H9 (cell line): ENCODE data around the gene HDGFL3. TPM values are rescaled to one million over a fixed set of nuclear protein-coding genes. Genes with fewer than 3 reads are reported as not detected.

Source experiments
- DNase-seq: peaks from one replicate; pipeline ENCODE4 v3.0.0-alpha.2; 2017
- H2AFZ ChIP-seq: one replicate; pipeline ENCODE4 v1.6.1; 2013; ENCODE audit warnings: mild to moderate bottlenecking, low read length, control low read depth, moderate library complexity
- H2AK5ac ChIP-seq: 2 replicates; pipeline ENCODE4 v1.6.1; 2013; ENCODE audit warnings: low read length, control low read depth, mixed read lengths; ENCODE audit not compliant: insufficient read length
- H2BK120ac ChIP-seq: one replicate; pipeline ENCODE4 v1.6.1; 2013; ENCODE audit warnings: low read depth, mild to moderate bottlenecking, low read length, control low read depth, inconsistent platforms; ENCODE audit not compliant: poor library complexity, severe bottlenecking
- H2BK12ac ChIP-seq: 2 replicates; pipeline ENCODE4 v1.6.1; 2013; ENCODE audit warnings: low read length, control low read depth, mixed read lengths, low read depth; ENCODE audit not compliant: insufficient read length
- H2BK15ac ChIP-seq: 2 replicates; pipeline ENCODE4 v1.6.1; 2013; ENCODE audit warnings: low read depth, low read length, control low read depth
- H2BK20ac ChIP-seq: one replicate; pipeline ENCODE4 v1.6.1; 2013; ENCODE audit warnings: low read depth, mild to moderate bottlenecking, low read length, control low read depth, inconsistent platforms; ENCODE audit not compliant: poor library complexity, severe bottlenecking
- H2BK5ac ChIP-seq: 2 replicates; pipeline ENCODE4 v1.6.1; 2013; ENCODE audit warnings: low read length, control low read depth, mixed read lengths; ENCODE audit not compliant: insufficient read length
- H3K14ac ChIP-seq: 2 replicates; pipeline ENCODE4 v1.6.1; 2013; ENCODE audit warnings: low read length, control low read depth; ENCODE audit not compliant: insufficient read depth
- H3K18ac ChIP-seq: 2 replicates; pipeline ENCODE4 v1.6.1; 2013; ENCODE audit warnings: low read depth, mild to moderate bottlenecking, mixed read lengths, low read length, control low read depth; ENCODE audit not compliant: insufficient read length
- H3K23ac ChIP-seq: 2 replicates; pipeline ENCODE4 v1.6.1; 2013; ENCODE audit warnings: low read length, control low read depth, mixed read lengths, low read depth; ENCODE audit not compliant: insufficient read length
- H3K23me2 ChIP-seq: 2 replicates; pipeline ENCODE4 v1.6.1; 2013; ENCODE audit warnings: low read depth, mild to moderate bottlenecking, mixed read lengths, low read length, control low read depth; ENCODE audit not compliant: insufficient read length, poor library complexity, severe bottlenecking
- H3K27ac ChIP-seq: 2 replicates; pipeline ENCODE4 v1.5.1; 2013; ENCODE audit warnings: low read length, control low read depth, mixed read lengths, low read depth; ENCODE audit not compliant: insufficient read length
- H3K27me3 ChIP-seq: 2 replicates; pipeline ENCODE4 v1.6.1; 2013; ENCODE audit warnings: low read length, control low read depth, inconsistent platforms; ENCODE audit not compliant: insufficient read depth
- H3K4ac ChIP-seq: 2 replicates; pipeline ENCODE4 v1.6.1; 2013; ENCODE audit warnings: low read depth, mild to moderate bottlenecking, control low read depth, inconsistent platforms, low read length, moderate library complexity
- H3K4me1 ChIP-seq: 2 replicates; pipeline ENCODE4 v1.6.1; 2013; ENCODE audit warnings: low read length, control low read depth, inconsistent platforms; ENCODE audit not compliant: insufficient read depth
- H3K4me2 ChIP-seq: 2 replicates; pipeline ENCODE4 v1.6.1; 2013; ENCODE audit warnings: low read length, control low read depth, mixed read lengths; ENCODE audit not compliant: insufficient read length, insufficient read depth
- H3K56ac ChIP-seq: 2 replicates; pipeline ENCODE4 v1.6.1; 2013; ENCODE audit warnings: low read depth, mild to moderate bottlenecking, mixed read lengths, low read length, control low read depth; ENCODE audit not compliant: insufficient read length
- H3K79me1 ChIP-seq: 2 replicates; pipeline ENCODE4 v1.6.1; 2013; ENCODE audit warnings: low read depth, mild to moderate bottlenecking, moderate library complexity, low read length, control low read depth, inconsistent platforms; ENCODE audit not compliant: insufficient read depth, poor library complexity, severe bottlenecking
- H3K79me2 ChIP-seq: 2 replicates; pipeline ENCODE4 v1.6.1; 2013; ENCODE audit warnings: low read length, control low read depth, inconsistent platforms; ENCODE audit not compliant: insufficient read depth
- H3K9ac ChIP-seq: 2 replicates; pipeline ENCODE4 v1.6.1; 2013; ENCODE audit warnings: low read length, control low read depth, mixed read lengths; ENCODE audit not compliant: insufficient read length; ENCODE audit errors: extremely low read depth
- H3K9me3 ChIP-seq: one replicate; pipeline ENCODE4 v1.6.1; 2013; ENCODE audit warnings: low read depth, low read length, inconsistent platforms; ENCODE audit not compliant: control insufficient read depth
- H3T11ph ChIP-seq: one replicate; pipeline ENCODE4 v1.6.1; 2013; ENCODE audit warnings: mild to moderate bottlenecking, low read length, control low read depth, inconsistent platforms
- H4K20me1 ChIP-seq: one replicate; pipeline ENCODE4 v1.6.1; 2013; ENCODE audit not compliant: control insufficient read depth, insufficient read length, insufficient read depth
- H4K5ac ChIP-seq: 2 replicates; pipeline ENCODE4 v1.6.1; 2013; ENCODE audit warnings: low read depth, mild to moderate bottlenecking, mixed read lengths, low read length, control low read depth; ENCODE audit not compliant: insufficient read length
- H4K8ac ChIP-seq: replicated peaks from 2 replicates; pipeline ENCODE4 v1.6.1; 2013; ENCODE audit warnings: low read length, control low read depth, mixed read lengths, low read depth; ENCODE audit not compliant: insufficient read length
- H4K91ac ChIP-seq: 2 replicates; pipeline ENCODE4 v1.6.1; 2013; ENCODE audit warnings: low read depth, mild to moderate bottlenecking, moderate library complexity, mixed read lengths, low read length, control low read depth; ENCODE audit not compliant: insufficient read length
- H3K27ac Mint-ChIP-seq, 3 experiments: 2 replicates in 2 of 3; 3 replicates in 1 of 3; pipeline ENCODE4 v1.8.0; 2020 to 2021; ENCODE audit warnings: mixed read lengths in 3 of 3, mild to moderate bottlenecking in 1 of 3, moderate library complexity in 1 of 3
- H3K27me3 Mint-ChIP-seq: 2 replicates; pipeline ENCODE4 v1.8.0; 2021; ENCODE audit warnings: low read depth, mild to moderate bottlenecking, moderate library complexity, mixed read lengths
- H3K36me3 Mint-ChIP-seq, 3 experiments: 2 replicates in 2 of 3; 3 replicates in 1 of 3; pipeline ENCODE4 v1.8.0; 2020 to 2021; ENCODE audit warnings: low read depth in 3 of 3, mixed read lengths in 3 of 3; ENCODE audit not compliant: insufficient read depth in 1 of 3
- H3K4me1 Mint-ChIP-seq, 2 experiments: 2 replicates each; pipeline ENCODE4 v1.8.0; 2020; ENCODE audit warnings: mixed read lengths in 2 of 2
- H3K4me3 Mint-ChIP-seq, 2 experiments: 2 replicates in 1 of 2; 3 replicates in 1 of 2; pipeline ENCODE4 v1.8.0; 2020 to 2021; ENCODE audit warnings: mild to moderate bottlenecking in 2 of 2, mixed read lengths in 2 of 2, moderate library complexity in 1 of 2
- H3K9me3 Mint-ChIP-seq, 2 experiments: 2 replicates in 1 of 2; 3 replicates in 1 of 2; pipeline ENCODE4 v1.8.0; 2020; ENCODE audit warnings: mild to moderate bottlenecking in 2 of 2, mixed read lengths in 2 of 2, moderate library complexity in 1 of 2
- total RNA-seq: library from RNA; stranded (reverse); gene quantifications from 2 replicates; pipeline ENCODE4 v1.2.1, GENCODE V29; 2021
- TF ChIP-seq, protein P1 (sequence below): fragments of 200-600 bp; sonication (generic); conservative IDR thresholded peaks from 3 replicates; pipeline ENCODE4 v1.8.0; 2021; ENCODE audit warnings: antibody characterized with exemption, mild to moderate bottlenecking

Gene HDGFL3
- total RNA-seq, 1 experiment from 2014 or later, result 120 TPM

DNA sequence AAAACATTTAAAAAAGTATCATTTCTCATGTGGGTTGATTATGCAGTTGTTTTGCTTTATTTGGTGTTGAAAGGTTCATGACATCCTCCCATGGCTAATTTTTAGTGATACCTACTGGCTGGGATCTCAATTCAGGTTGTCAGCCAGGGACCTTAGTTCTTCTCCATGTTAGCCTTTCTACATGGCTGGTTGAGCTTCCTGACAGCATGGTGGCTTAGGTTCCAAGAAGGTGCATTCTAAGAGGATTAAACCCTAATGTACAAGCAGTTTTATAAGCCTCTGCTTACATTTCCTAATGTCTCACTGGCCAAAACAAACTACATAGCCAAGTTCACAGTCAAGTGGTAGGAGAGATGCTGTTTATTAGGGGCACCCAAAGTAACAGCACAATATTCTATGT is 109.5 kb downstream of the HDGFL3 start:
- Histone ChIP-seq H4K91ac (no peak overlapping the region), H3K4ac (no peak overlapping the region), H3K9ac (no peak overlapping the region), H2AK5ac (no peak overlapping the region), H2BK20ac (no peak overlapping the region), H3K4me2 (no peak overlapping the region), H2BK15ac (no peak overlapping the region), H3K79me1 (no peaks in the 10 kb centered on the region), H3K27me3 (no peaks in the 10 kb centered on the region), H3K27ac (no peak overlapping the region), H3K18ac (no peak overlapping the region), H4K8ac (no peak overlapping the region), H3K23me2 (no peaks in the 10 kb centered on the region), H3K56ac (no peak overlapping the region), H2AFZ (no peak overlapping the region), H2BK120ac (no peak overlapping the region), H3K9me3 (no peaks in the 10 kb centered on the region), H3T11ph (no peak overlapping the region), H3K23ac (no peak overlapping the region), H4K20me1 (no peaks in the 10 kb centered on the region), H3K4me1 (no peaks in the 10 kb centered on the region), H2BK5ac (no peak overlapping the region), H3K14ac (no peak overlapping the region), H2BK12ac (no peak overlapping the region), H3K79me2 (no peaks in the 10 kb centered on the region), H4K5ac (no peak overlapping the region)
- H3K4me1 Mint-ChIP-seq, result peaks cover 4 to 7% of the 10 kb centered on the region in 2 experiments; a peak in 2 of 4 replicates
- H3K9me3 Mint-ChIP-seq, result no peaks in the 10 kb centered on the region
- no peak overlapping the region for H3K4me3 Mint-ChIP-seq
- no peaks in the 10 kb centered on the region for H3K36me3 Mint-ChIP-seq
- DNase-seq, result no peak
- peaks cover 38% of the 10 kb centered on the region for H3K27me3 Mint-ChIP-seq
- no peak overlapping the region for H3K27ac Mint-ChIP-seq
- TF ChIP-seq, protein P1, sequence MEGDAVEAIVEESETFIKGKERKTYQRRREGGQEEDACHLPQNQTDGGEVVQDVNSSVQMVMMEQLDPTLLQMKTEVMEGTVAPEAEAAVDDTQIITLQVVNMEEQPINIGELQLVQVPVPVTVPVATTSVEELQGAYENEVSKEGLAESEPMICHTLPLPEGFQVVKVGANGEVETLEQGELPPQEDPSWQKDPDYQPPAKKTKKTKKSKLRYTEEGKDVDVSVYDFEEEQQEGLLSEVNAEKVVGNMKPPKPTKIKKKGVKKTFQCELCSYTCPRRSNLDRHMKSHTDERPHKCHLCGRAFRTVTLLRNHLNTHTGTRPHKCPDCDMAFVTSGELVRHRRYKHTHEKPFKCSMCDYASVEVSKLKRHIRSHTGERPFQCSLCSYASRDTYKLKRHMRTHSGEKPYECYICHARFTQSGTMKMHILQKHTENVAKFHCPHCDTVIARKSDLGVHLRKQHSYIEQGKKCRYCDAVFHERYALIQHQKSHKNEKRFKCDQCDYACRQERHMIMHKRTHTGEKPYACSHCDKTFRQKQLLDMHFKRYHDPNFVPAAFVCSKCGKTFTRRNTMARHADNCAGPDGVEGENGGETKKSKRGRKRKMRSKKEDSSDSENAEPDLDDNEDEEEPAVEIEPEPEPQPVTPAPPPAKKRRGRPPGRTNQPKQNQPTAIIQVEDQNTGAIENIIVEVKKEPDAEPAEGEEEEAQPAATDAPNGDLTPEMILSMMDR, result no peak
